ENCODE results near the gene ZFP69B.

The ZFP69B gene

GRCh38 chr1:40422630-40423263 is 27.5 kb upstream of the ZFP69B start:
- no peak overlapping the region for H3K4me3 ChIP-seq (ENCODE audit: low read depth, low read length)
- TF ChIP-seq CTCF (IDR thresholded peaks at IDR 0.05; ENCODE audit: borderline replicate concordance, insufficient read depth, low read depth, low read length): no peak

GRCh38 chr1:40423264-40423642 is 27.0 kb upstream of the ZFP69B start:
- TF ChIP-seq CTCF (IDR thresholded peaks at IDR 0.05; ENCODE audit: borderline replicate concordance, insufficient read depth, low read depth, low read length): no peak
- H3K4me3 ChIP-seq (ENCODE audit: low read depth, low read length): no peak overlapping the region

- H3K4me3 ChIP-seq (ENCODE audit: low read depth, low read length): no peak overlapping the region
- no peak for TF ChIP-seq CTCF (IDR thresholded peaks at IDR 0.05; ENCODE audit: borderline replicate concordance, insufficient read depth, low read depth, low read length)
These were observed 26.2 kb upstream of the ZFP69B start for GRCh38 chr1:40423951-40424618.

- TF ChIP-seq CTCF (IDR thresholded peaks at IDR 0.05; ENCODE audit: borderline replicate concordance, insufficient read depth, low read depth, low read length): no peak
- no peak overlapping the region for H3K4me3 ChIP-seq (ENCODE audit: low read depth, low read length)
These were observed 25.1 kb upstream of the ZFP69B start for GRCh38 chr1:40425198-40425597.

DNA sequence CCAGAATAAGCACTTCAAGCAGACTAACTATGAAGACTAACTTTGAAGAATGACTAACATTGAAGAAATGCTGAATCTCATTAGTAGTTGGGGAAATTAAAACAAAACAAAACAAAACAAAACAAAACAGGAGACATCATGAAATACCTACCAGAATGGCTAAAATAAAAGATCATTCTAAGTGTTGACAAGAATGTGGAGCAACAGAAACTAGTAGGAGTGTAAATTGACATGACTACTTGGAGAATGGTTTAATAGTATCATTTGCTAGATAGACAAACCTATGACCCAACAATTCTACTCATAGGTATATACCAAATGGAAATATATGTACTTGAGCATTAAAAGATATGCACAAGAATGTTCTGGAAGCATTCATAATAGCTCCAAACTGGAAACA is 18.9 kb upstream of the ZFP69B start:
- no peak overlapping the region for H3K4me3 ChIP-seq (ENCODE audit: low read depth, low read length)
- TF ChIP-seq CTCF (IDR thresholded peaks at IDR 0.05; ENCODE audit: borderline replicate concordance, insufficient read depth, low read depth, low read length): no peak

GRCh38 chr1:40432644-40433390 is 17.5 kb upstream of the ZFP69B start:
- no peak overlapping the region for H3K4me3 ChIP-seq (ENCODE audit: low read depth, low read length)
- TF ChIP-seq CTCF (IDR thresholded peaks at IDR 0.05; ENCODE audit: borderline replicate concordance, insufficient read depth, low read depth, low read length): no peak
